GM21825 (cell line): Measurements from ENCODE around the gene SEMG1.

Source experiments
- ATAC-seq: cut with Tn5 transposase; IDR thresholded peaks from one replicate; pipeline ENCODE4 v1.9.1; 2021; ENCODE audit warnings: mild to moderate bottlenecking, moderate library complexity; ENCODE audit not compliant: unreplicated experiment

SEMG1 gene

GRCh38 chr20:45218636-45219035, 11.8 kb downstream of the SEMG1 start:
- no peak for ATAC-seq

- no peak for ATAC-seq
These were observed 14.2 kb downstream of the SEMG1 start, which contains the start of gene SEMG2 for GRCh38 chr20:45221076-45221475. SEMG2 (plus strand) TSS chr20:45221373; CDS start chr20:45221390, 17 bp downstream.

- no peak for ATAC-seq
These were observed 16.3 kb downstream of the SEMG1 start for GRCh38 chr20:45223136-45223535.

GRCh38 chr20:45226287-45226686, 19.5 kb downstream of the SEMG1 start:
- no peak for ATAC-seq

- ATAC-seq, result no peak
These were observed 22.6 kb downstream of the SEMG1 start for GRCh38 chr20:45229264-45230056.

- no peak for ATAC-seq
These were observed 23.8 kb downstream of the SEMG1 start for GRCh38 chr20:45230631-45231030.

GRCh38 chr20:45235995-45236394, 29.2 kb downstream of the SEMG1 start:
- ATAC-seq, result no peak

GRCh38 chr20:45238139-45238538, 31.3 kb downstream of the SEMG1 start:
- no peak for ATAC-seq

- ATAC-seq, result no peak
These were observed 39.3 kb downstream of the SEMG1 start for GRCh38 chr20:45246109-45246508.

GRCh38 chr20:45247865-45248264, 41.0 kb downstream of the SEMG1 start:
- no peak for ATAC-seq

- ATAC-seq, result no peak
These were observed 41.8 kb downstream of the SEMG1 start for GRCh38 chr20:45248609-45249008.

- ATAC-seq, result no peak
These were observed 45.2 kb downstream of the SEMG1 start for GRCh38 chr20:45251884-45252560.

- ATAC-seq, result no peak
These were observed 46.4 kb downstream of the SEMG1 start for GRCh38 chr20:45253261-45253660.

GRCh38 chr20:45254383-45255262, 47.8 kb downstream of the SEMG1 start, which contains the start of gene SLPI:
SLPI (minus strand) TSS chr20:45254564; CDS start chr20:45254543, 21 bp downstream.
- no peak for ATAC-seq

- ATAC-seq, result no peak
These were observed 50.3 kb downstream of the SEMG1 start for GRCh38 chr20:45257161-45257560.

- no peak for ATAC-seq
These were observed 50.9 kb downstream of the SEMG1 start for GRCh38 chr20:45257711-45258110.

GRCh38 chr20:45258259-45258658, 51.4 kb downstream of the SEMG1 start:
- no peak for ATAC-seq

- no peak for ATAC-seq
These were observed 51.8 kb downstream of the SEMG1 start for GRCh38 chr20:45258664-45259063.
